Measurements from ENCODE around the gene TMEM82.

DNA sequence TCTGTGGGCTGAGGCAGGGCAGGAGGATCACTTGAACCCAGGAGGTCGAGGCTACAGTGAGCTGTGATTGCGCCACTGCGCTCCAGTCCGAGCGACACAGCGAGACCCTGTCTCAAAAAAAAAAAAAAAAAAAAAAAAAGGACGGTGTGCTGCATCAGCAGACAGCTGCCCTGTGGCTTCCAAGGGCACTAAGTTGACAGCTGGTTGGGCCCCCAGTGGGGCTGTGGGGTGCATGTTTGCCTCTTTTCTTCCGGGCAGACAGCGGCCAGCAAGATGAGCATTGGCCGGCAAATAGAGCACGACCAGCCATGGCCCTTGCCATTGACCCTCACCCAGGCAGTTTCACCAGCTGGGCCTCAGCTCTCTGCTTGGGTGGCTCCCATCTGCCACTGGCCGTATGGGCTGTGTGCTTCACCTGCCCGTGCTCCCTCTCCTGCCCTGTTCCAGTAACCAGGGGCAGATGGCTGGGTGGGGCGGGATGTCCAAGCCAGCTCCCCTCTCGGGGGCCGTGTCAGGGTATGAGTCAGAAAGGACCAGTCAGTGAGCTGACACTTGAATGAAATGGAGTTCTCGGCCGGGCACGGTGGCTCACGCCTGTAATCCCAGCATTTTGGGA, 18.6 kb upstream of the TMEM82 start:
- TF ChIP-seq, protein P1, sequence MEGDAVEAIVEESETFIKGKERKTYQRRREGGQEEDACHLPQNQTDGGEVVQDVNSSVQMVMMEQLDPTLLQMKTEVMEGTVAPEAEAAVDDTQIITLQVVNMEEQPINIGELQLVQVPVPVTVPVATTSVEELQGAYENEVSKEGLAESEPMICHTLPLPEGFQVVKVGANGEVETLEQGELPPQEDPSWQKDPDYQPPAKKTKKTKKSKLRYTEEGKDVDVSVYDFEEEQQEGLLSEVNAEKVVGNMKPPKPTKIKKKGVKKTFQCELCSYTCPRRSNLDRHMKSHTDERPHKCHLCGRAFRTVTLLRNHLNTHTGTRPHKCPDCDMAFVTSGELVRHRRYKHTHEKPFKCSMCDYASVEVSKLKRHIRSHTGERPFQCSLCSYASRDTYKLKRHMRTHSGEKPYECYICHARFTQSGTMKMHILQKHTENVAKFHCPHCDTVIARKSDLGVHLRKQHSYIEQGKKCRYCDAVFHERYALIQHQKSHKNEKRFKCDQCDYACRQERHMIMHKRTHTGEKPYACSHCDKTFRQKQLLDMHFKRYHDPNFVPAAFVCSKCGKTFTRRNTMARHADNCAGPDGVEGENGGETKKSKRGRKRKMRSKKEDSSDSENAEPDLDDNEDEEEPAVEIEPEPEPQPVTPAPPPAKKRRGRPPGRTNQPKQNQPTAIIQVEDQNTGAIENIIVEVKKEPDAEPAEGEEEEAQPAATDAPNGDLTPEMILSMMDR (IDR thresholded peaks at IDR 0.05) = no peak
- no peak for TF ChIP-seq POLR2A (IDR thresholded peaks at IDR 0.05)

Measured in Peyer's patch (tissue), 4 donors.